NCI-H1092 treated with DMSO at 0.1 percent for 48 hours (cell line): ENCODE data around the gene ABCC6.
"Not testable (repeated sequence)": the region's sequence is repeated elsewhere in the genome, so short reads cannot be mapped to it uniquely, and the experiment has no call there.

Experiments
- DNase-seq: peaks from one replicate; lab custom pipeline; 2025; lab: John Stamatoyannopoulos, UW

Gene ABCC6

DNA sequence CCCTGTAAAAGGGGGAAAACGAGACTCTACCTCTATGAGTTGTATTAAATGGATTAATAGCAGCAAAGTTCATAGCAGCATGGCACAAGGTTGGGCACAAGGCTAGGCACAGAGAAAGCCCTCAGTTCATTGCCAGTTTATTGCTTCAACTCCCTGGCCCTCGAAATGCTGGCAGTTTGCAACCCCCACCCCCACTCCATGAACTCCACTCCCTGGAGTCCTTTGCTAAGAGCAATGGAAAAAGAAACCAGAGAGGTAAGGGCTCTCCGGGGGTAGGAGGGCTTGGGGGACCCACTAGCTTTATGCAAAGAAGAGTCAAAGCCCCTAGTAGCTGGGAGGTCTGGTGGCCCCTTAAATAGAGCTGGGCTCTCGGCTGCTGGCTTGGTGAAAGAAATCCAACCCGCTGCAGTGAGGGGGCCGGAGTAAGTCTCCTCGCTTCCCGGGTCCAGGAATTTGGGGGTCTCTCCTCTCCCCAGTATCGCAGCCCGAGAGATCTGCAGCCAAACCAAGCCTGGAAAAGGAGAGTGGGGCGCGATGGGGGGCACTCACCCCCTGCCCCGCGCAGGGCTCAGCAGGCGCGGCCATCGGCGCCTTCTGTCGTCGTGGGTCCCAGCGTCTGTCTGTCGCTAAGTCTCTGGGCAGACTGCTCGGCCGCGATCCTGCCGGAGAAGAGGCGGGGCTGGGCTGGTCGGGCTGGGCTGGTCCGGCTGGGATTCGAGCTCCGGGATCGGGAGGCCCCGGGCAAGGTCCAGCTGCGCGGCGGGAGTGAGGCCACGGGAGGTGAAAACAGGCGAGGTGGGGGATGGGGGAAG is at the start of gene ABCC6:
ABCC6 (minus strand) TSS at position 645 of the 812 bp plus-strand sequence; CDS start at position 585, 60 bp downstream.
- not testable (repeated sequence) for DNase-seq

DNA sequence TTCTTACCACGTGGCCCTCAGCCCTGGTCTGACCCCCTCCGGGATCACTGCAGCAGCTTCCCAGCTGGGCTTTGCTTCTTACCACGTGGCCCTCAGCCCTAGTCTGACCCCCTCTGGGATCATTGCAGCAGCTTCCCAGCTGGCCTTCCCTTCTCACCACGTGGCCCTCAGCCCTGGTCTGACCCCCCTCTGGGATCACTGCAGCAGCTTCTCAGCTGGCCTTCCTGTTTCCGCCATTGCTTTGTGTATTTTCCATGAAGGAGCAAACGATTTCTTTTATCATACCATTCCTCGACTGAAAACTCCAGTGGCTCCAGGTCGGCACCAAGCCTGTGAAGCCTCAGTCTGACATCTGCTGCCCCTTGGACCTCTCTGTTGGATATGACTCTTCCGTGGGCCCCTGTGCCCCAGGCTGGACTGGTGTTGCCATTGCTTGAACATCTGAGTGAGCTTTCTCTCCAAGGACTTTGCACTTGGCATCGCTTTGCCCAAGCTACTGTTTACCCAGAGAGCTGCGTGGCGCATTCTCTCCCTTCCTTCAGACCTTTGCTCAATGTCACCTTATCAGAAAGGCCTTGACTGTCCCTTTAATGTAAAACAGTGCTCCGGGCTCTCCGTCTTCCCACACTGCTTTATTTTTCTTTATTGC is 49.4 kb upstream of the ABCC6 start:
- DNase-seq = not testable (repeated sequence)

DNA sequence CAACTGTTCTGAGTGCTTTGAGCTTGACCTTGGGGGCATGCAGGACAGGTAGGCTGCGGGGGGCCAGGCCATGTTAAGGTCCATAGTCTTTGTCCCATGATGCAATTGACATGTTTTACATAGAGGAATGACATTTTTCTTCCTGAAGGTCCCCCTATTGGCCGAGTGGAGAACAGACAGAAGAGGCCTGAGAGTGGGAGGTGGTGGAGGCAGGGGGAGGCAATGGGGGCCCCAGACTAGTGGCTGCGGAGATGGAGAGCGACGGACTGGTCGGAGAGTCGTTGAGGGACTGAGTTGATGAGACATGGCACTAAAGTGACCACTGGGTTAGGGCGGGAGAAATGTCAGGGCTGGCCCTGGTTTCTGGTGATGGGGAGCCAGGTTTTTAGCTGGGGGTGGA is 48.4 kb upstream of the ABCC6 start:
- DNase-seq = not testable (repeated sequence)

DNA sequence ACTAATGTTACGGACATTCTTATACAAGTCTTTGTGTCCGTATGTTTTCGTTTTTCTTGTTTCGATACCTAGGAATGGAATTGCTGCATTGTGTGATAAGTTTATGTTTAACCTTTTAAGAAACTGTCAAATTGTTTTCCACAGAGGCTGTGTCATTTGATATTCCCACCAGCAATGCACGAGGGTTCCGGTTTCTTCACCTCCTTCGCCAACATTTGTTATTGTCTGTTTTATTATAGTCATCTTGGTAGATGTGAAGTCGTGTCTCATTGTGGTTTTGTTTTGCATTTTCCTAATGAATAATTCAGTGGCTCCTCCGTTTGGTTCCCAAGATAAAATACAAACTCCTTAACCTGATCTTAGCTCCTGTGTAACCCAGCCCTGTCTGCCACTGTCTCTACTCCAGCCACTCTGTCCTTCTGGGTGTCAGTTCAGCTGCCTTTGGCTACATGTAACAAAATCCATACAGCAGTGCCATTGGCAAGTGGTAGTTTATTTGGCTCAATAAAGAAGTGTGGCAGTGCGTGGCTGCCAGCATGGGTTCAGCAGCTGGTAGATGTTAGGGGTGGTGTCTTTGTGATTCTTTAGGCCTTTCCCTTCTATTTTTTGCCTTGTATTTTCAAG is 45.0 kb upstream of the ABCC6 start:
- DNase-seq = not testable (repeated sequence)

DNA sequence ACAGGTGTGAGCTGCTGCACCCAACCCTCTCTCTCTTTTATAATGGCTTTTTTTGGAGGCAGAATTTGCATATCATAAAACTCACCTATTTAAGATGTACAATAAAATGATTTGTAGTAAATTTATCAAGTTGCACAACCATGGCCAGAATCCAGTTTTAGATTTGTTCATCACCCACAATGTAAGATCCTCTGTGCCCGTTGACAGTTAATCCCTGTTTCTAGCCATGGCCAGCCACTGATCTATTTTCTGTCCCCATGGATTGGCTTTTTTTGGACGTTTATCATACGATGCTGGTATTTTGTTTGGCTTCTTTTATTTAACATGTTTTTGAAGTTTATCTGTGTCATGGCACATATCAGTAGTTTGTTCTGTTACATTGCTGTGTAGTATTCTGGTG is 44.4 kb upstream of the ABCC6 start:
- not testable (repeated sequence) for DNase-seq

DNA sequence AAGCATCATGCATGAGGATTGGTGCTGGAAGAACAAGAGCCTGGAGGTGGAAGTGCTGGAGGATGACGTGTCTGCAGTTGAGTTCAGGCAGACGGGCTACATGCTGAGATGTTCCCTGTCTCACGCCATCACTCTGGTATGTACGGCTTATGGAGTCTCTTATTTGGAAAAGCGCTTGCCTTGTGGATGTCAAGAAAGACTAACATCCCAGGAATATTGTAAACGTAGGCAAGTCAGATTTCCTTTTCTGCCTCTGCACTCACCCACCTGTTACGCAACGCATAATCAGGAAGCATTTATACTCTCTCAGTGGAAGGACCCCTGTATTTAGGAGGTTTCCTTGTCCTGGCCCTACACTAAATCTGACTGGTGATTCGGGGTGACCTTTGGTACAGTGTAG is 41.8 kb upstream of the ABCC6 start:
- not testable (repeated sequence) for DNase-seq

DNA sequence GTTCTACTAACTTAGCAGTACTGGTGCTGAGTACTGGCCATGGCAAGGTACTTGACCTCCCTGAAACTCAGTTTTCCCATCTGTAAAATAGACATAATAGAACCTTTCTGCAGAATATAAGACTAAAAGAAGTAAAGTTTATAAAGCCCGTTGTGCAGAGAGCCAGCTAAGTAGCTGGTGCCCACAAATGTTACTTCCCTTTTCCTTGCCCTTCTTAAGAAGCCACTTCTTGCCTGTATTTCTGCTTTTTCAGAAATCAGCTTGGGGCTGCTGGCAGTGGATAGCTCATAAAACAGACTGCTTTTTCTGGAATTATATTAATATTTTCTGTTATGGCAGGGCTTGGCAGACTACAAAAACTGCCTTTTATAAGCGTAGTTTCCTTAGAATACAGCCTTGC is 40.7 kb upstream of the ABCC6 start:
- not testable (repeated sequence) for DNase-seq

DNA sequence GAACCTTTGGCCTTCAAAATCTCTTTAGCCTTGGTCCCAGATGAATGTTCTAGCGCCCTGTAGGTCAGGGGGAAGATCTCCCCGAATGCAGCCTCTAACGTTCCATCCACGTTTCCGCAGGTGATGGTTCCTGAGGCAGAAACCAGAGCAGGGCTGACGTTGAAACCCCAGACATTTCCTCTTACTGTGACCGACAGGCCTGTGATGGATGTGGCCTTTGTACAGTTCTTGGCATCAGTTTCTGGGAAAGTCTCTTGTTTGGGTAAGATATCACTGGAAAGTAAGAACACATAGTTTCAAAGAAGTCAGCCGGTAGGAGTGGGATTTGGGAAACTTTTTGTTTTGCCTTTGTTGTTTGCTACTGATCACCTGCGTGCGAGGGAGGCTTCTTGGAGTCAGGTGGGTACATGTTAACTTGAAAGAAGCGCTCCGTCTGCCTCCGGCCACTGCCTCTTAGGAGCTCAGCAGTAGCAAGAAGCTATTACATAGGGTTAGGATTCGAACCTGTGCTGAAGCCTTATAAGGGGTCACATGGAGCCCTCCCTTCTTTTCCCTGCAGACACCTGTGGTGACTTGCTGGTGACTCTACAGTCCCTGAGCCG is 39.8 kb upstream of the ABCC6 start:
- not testable (repeated sequence) for DNase-seq

DNA sequence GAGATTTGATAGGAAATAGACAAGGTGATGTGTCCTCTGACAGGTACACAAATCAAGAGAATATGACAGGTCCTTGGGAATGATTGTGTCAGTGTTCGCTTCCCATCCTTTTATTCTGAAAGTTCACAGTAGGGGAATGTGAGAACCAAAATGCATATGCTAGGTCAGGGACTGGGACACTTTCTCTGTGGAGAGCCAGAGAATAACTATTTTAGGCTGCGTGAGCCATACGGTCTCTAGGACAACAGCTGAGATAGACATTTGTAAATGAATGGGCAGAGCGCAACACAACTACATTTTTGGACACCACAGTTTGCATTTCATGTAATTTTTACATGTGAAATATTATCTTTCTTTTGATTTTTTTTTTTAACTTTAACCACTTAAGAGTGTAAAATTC is 36.7 kb upstream of the ABCC6 start:
- not testable (repeated sequence) for DNase-seq

DNA sequence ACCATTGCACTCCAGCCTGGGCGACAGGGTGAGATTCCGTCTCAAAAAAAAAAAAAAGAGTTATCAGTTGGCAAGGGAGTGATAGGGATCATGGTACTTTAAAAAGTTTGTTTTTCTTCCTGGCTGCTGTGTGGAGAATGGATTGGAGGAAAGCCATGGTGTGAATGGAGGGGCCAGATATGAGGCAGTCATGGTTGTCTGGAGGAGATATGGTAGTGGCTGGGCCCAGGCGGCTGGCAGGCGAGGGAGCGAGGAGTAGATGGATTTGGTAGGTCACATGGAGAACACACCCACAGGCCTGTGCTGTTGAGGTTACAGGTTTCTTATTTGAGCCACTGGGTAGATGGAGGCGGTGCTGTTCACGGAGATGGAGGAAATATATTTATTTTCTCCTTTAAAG is 35.5 kb upstream of the ABCC6 start:
- DNase-seq = not testable (repeated sequence)

DNA sequence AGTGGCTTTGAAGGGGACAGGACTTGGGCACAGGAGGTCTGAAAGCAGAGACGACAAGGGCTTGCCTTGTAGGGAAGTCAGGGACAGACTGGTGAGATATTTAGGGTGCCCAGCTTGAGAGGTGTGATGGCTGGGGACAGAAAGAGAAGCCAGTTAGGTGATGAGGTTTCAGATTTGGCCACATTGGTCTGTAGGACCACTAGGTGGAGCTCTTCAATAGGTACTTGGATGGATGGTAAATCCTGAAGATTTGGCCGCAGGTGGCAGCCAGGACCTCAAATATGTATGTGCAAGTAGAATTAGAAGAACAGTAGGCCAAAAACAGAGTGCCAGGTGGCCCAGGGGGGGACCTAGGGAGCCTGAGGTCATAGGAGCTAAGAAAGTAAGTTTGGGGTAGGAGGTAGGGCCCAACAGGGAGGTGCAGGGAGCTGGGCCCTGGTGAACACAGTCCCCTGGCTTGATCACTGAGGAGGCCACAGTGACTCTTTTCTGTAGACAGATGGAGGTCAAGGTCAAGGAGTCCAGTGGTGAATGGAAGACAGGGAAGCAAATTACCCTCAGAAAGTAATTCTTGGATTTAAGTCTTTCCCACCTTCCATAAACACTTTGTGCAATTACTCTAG is 34.1 kb upstream of the ABCC6 start:
- DNase-seq = not testable (repeated sequence)

DNA sequence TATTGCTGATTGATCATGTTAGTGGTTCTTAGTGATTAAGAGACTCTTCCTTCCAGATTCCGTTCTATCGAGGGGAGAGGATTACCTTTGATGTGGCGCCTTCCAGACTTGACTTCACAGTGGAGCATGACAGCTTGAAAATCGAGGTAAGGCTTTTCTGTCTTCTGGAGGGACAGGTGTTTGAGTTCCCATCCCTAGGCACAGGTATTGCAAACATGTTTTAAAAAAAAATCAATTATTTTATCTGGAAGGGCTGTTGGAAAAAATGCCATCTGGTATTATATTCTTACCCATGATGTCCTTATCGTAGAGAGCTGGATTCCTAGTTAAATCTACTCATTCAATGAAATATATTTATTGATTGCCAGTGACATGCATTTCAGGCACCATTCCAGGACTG is 29.1 kb upstream of the ABCC6 start:
- DNase-seq = not testable (repeated sequence)

DNA sequence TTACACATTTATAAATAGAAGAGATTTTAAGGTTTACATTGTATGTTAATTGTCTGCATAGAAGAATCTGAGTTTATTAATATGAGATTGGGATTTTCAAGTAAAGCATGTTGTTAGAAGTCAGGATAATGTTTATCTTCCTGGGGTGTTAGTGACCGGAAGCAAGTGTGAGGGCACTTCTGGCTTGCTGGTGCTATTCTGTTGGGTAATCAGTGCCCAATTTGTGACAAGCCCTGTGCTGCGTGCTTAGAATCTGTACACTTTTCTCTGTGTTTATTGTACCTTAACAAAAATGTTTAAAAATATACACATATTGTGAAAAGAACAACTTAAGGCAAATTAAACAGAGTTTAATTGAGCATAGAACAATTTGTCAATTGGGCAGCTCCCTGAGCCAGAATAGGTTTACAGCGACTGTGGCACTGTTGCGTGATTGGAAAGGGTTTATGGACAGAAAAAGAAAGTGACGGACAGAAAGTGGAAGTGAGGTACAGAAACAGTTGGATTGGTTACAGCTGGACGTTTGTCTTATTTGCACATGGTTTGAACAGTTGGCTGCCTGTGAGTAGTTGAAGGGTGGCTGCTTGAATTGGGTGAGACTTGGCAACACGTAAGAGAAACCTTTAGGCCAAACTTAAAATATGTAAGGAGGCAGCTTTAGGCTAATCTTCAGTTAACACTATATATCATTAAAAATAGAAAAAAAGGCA is 26.5 kb upstream of the ABCC6 start:
- not testable (repeated sequence) for DNase-seq

DNA sequence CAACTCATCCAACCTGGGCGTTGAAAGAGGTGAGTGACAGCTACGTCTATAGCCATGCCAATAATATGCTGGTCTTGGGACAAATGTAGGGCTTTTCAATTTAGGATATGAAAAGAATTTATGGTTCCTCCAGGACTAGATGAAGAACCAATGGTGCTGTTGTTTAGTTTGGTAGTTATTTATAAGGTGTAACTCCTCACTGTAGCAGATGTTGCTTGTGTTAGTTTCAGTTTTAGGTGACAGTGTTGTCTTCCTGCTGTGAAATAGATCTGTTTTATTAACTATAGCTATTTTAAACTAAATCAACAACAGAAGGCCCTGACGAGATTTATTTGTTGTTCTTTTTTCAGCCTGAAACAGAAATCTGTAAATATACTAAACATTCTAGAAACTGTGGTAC is 24.1 kb upstream of the ABCC6 start:
- DNase-seq = not testable (repeated sequence)

DNA sequence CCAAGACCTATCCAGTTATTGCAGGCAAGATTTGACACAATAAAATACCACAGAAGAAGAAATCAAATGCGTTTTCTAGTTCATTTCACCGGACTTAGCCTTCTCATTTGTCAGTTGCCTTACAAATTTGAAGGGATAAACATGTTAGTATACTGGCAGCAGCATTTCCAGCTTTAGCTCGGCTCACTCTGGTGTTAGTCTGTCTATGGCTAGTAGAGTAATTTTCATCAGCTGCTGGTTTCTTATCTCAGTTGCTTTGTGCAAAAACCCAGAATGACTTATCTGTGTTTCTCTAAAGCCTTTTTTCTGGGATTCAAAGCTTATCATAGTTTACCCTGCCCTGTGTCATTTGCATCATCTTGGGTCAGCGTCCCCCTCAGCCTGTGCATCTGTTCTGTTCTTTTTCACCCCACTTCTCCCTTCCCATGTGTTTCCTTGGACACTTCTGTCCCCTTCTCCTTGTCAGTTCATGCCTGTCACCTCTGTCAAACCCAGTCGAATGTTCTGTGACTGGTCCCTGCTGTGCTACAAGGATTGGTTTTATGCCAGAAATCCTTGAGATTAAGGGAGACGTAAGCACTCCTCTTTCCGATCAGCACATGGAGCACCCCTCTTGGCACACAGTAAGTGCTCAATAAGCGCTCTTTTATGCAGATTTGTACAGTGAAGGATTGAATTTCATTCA is 23.4 kb upstream of the ABCC6 start:
- DNase-seq = not testable (repeated sequence)

DNA sequence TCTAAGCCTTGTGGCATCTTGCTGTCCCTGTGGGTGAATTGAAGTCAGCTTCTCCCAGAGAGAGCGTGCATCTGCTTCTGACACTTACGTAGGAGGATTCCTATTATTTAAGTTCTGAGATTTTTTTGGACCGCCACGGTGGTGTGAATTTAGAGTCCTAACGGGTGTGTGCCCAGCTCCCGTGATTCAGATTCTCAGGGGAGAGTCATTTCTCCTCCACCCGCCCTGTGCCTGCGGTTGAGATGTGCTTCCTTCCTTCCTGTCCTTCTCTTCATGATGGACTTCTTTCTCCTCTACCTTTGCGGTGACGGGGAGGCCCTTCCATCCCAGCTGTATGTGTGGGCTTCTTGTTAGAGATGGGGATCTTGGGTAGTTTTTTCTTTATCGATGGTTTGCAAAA is 20.6 kb upstream of the ABCC6 start:
- DNase-seq = not testable (repeated sequence)

DNA sequence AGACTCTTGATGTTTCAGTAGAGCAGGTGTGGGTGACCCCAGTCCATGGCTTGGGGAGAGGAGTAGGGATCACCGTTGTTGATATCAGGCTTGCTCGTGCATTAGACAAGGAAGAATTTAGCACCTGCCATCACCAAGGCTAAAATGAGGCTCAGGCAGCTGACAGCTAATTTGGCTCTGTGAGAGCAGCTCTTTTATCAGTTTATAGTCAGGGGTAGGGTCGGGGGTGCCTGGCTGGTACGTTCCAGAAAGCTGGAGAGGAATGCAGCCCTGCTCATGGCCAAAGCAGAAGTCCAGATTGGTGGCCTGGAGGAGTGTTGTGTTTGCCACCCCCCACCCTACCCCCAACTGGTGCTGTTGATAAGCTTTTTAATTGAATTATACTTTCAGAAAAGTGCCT is 17.4 kb upstream of the ABCC6 start:
- DNase-seq = not testable (repeated sequence)

DNA sequence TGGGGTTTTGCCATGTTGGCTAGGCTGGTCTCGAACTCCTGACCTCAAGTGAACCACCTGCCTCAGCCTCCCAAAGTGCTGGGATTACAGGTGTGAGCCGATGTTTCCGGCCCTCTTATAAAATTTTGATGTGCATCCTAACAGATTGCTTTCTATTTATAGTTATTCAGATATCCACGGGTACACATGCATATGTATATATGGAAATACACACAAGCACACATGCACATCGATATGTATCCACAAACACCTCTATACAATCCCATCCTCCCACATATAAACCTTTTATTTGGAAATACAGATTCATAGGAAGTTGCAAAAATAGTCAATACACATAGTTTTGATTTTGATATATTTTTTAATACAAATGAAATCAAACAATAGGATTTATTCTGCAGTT is 14.4 kb upstream of the ABCC6 start:
- DNase-seq = not testable (repeated sequence)

DNA sequence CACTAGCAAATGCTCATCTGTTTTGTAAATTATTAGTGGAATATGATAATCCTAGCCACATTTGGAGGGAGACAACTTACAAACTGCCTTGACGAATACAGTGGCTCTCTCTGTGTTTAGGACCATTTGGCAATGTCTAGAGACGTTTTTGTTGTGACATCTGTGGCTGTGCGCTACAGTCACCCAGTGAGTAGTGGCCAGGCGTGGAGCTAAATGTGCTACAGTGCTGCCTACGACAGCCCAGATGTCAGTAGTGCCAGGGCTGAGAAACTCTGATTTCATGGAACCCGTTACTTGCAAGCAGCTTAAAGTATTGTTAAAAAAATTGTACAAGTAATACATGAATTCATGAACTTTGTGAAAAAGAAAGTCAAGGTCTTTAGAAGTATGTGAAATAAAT is 13.8 kb upstream of the ABCC6 start:
- not testable (repeated sequence) for DNase-seq

DNA sequence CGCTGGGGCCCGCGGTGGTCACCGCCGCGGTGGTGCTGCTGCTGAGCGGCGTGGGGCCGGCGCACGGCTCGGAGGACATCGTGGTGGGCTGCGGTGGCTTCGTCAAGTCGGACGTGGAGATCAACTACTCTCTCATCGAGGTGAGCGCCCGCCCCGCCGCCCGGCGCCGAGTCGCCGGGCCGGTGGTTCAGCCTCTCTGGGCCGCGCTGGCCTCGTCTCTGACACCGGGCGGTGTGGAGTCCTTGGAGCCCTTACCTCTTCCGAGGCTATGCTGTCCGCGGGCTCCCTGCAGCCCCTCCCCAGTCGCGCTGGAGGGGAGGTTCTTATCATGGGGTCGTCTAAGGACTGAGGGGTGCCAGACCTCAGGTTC is 9.4 kb upstream of the ABCC6 start:
- DNase-seq = not testable (repeated sequence)
